Urinary bladder (tissue), 4 donors: ENCODE data around the gene GRIK1. TPM values are rescaled to one million over a fixed set of nuclear protein-coding genes. Genes with fewer than 3 reads are reported as not detected.

Experiments
- DNase-seq: peaks from one replicate; pipeline ENCODE4 v3.0.0-alpha.2; 2015; ENCODE audit errors: extremely low spot score
- H3K27ac ChIP-seq: one replicate; pipeline ENCODE4 v1.5.1; 2013; ENCODE audit warnings: low read depth, mild to moderate bottlenecking, moderate library complexity
- H3K36me3 ChIP-seq: one replicate; pipeline ENCODE4 v1.6.1; 2013; ENCODE audit warnings: mild to moderate bottlenecking, moderate library complexity; ENCODE audit not compliant: insufficient read depth
- H3K4me1 ChIP-seq: one replicate; pipeline ENCODE4 v1.6.1; 2013; ENCODE audit warnings: mild to moderate bottlenecking, moderate library complexity; ENCODE audit not compliant: insufficient read depth
- H3K4me3 ChIP-seq: one replicate; pipeline ENCODE4 v1.5.1; 2013; ENCODE audit warnings: low read depth, low read length
- WGBS: extraction: QIAGEN DNeasy Blood & Tissue Kit; methylation state at CpG from one replicate; pipeline ENCODE4 v1.1.7; 2013; 5-methylcytosine and 5-hydroxymethylcytosine counted together
- polyA plus RNA-seq: library from polyadenylated mRNA; stranded (reverse); fragments of 200-250 nt; gene quantifications from one replicate; pipeline ENCODE4 v1.2.3, GENCODE V29; 2013
- total RNA-seq: library from RNA; depleted of rRNA; stranded (reverse); fragments of >200 nt; gene quantifications from one replicate; pipeline ENCODE4 v1.2.3, GENCODE V29; 2014
- donor health status: healthy with polysubstance abuse.
- donor health status: healthy.

GRIK1 gene
- total and polyA plus RNA-seq, 2 donors = 1.7 to 3.8 TPM

DNA sequence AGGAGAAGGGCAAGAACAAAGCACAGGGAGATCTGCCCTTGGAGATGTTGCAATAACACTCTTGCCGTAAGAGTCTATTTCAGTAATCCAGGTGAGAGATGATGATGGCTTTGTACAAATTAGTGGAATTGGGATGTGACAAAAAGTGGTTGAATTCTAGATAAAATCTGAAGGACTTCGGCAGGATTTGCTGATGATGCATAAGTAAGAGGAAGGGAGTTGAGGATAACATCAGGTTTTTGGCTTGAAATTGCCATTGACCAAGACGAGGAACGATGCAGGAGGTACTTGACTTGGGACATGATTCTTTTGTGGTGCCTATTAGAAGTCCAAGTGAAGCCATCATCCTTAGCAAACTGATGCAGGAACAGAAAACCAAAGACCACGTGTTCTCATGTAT is 238.1 kb downstream of the GRIK1 start:
- Histone ChIP-seq H3K27ac (no peak overlapping the region), H3K36me3 (no peaks in the 10 kb centered on the region), H3K4me1 (no peaks in the 10 kb centered on the region), H3K4me3 (no peak overlapping the region)
- no peak for DNase-seq
- 96% methylated on average over 5 of the region's 5 CpGs for WGBS

DNA sequence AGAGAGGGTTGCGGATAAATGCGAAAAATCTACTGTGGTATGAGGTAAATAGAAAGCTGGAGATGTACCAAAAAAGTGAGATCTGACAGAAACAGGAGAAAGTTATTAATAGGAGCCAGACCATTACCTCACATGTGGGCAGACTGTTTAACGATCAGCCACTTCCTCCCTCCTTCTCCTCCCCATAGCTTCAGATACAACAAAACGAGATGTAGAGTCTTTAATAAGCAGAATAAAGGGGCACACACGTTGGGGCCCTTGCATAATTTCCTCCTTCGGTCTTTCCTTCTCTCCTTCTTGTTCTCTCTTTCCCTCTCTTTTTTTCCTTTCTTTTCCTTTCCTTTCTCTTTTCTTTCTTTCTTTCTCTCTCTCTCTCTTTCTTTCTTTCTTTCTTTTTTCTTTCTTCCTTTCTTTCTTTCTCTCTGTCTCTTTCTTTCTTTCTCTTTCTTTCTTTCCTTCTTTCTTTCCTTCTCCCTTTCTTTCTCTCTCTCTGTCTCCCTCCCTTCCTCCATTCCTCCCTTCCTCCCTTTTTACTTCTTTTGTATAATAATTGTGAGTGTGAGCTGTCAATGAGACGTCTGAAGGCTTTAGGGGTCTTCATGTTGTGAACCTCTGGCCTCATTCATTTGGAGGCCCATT is 242.1 kb downstream of the GRIK1 start:
- no peak overlapping the region for H3K4me3 ChIP-seq

GRCh38 chr21:29696937-29697336 is 242.9 kb downstream of the GRIK1 start:
- Histone ChIP-seq H3K36me3 (no peaks in the 10 kb centered on the region), H3K27ac (no peak overlapping the region), H3K4me3 (no peak overlapping the region), H3K4me1 (no peaks in the 10 kb centered on the region)
- no peak for DNase-seq
- 92% methylated on average over 1 of the region's 1 CpG for WGBS

More for the DNA sequence above, 242.1 kb downstream of the GRIK1 start:
- H3K27ac ChIP-seq = no peak overlapping the region
- no peaks in the 10 kb centered on the region for H3K4me1 ChIP-seq
- WGBS = 55% methylated on average over 7 of the region's 7 CpGs
- H3K36me3 ChIP-seq = no peaks in the 10 kb centered on the region
- DNase-seq = no peak

GRCh38 chr21:29691616-29692491 is 247.9 kb downstream of the GRIK1 start:
- Histone ChIP-seq H3K27ac (no peak overlapping the region), H3K4me3 (no peak overlapping the region), H3K4me1 (no peaks in the 10 kb centered on the region), H3K36me3 (no peaks in the 10 kb centered on the region)
- 81% methylated on average over 5 of the region's 5 CpGs for WGBS
- DNase-seq = no peak

GRCh38 chr21:29689753-29690152 is 250.0 kb downstream of the GRIK1 start:
- H3K36me3 ChIP-seq = no peaks in the 10 kb centered on the region
- H3K27ac ChIP-seq = no peak overlapping the region
- H3K4me3 ChIP-seq = no peak overlapping the region
- no peak for DNase-seq
- 89% methylated on average over 6 of the region's 6 CpGs for WGBS
- H3K4me1 ChIP-seq = no peaks in the 10 kb centered on the region

DNA sequence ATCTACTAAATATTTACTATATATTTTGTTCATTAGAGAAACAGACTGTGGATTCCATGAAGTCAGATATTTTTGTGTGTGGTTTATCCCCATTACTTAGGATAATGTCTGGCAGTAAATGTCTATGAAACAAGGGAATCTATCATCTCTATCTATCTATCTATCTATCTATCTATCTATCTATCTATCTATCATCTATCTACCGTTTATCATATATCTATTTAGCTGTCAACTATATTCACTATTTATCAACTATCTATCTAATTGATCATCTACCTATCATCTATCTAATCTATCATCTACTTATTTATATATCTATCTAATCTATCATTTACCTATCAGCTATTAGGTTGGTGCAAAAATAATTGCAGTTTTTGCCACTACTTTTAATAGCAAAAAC is 255.7 kb downstream of the GRIK1 start:
- WGBS = 90% methylated on average over 1 of the region's 1 CpG
- no peak overlapping the region for H3K4me3 ChIP-seq
- H3K36me3 ChIP-seq = no peaks in the 10 kb centered on the region
- H3K27ac ChIP-seq = no peak overlapping the region
- no peak for DNase-seq
- H3K4me1 ChIP-seq = no peaks in the 10 kb centered on the region

DNA sequence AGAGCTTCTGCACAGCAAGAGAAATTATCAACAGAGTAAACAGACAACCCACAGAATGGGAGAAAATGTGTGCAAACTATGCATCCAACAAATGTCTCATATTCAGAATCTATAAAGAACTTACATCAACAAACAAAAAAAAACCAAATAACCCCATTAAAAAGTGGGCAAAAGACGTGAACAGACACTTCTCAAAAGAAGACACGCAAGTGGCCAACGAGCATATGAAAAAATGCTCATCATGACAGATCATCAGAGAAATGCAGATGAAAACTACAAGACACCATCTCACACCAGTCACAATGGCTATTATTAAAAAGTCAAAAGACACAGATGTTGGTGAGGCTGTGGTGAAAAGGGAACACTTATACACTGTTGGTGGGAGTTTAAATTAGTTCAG is 257.0 kb downstream of the GRIK1 start:
- no peak for DNase-seq
- 89% methylated on average over 3 of the region's 3 CpGs for WGBS
- no peak overlapping the region for H3K27ac ChIP-seq

DNA sequence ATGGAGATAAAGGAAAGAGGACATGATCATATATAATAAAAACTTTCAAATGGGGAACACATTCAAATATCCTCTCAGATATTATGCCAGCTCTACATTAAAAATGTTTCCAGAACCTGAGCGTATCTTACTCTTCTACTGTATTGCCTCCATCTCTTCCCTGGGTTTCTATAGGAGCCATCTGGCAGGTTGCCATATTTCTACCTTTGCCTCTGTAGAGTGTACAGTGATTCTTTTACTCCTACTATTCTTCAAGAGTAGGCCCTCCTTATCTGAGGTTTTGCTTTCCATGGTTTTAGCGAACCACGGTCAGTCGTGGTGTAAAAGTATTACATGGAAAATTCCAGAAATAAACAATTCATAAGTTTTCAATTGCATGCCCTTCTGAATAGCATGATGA is 259.5 kb downstream of the GRIK1 start:
- Histone ChIP-seq H3K27ac (no peak overlapping the region), H3K4me3 (no peak overlapping the region), H3K4me1 (no peaks in the 10 kb centered on the region), H3K36me3 (no peaks in the 10 kb centered on the region)
- DNase-seq = no peak
- WGBS = 90% methylated on average over 4 of the region's 4 CpGs

More for the DNA sequence above, 257.0 kb downstream of the GRIK1 start:
- H3K4me1 ChIP-seq = no peaks in the 10 kb centered on the region
- no peak overlapping the region for H3K4me3 ChIP-seq
- H3K36me3 ChIP-seq = no peaks in the 10 kb centered on the region

DNA sequence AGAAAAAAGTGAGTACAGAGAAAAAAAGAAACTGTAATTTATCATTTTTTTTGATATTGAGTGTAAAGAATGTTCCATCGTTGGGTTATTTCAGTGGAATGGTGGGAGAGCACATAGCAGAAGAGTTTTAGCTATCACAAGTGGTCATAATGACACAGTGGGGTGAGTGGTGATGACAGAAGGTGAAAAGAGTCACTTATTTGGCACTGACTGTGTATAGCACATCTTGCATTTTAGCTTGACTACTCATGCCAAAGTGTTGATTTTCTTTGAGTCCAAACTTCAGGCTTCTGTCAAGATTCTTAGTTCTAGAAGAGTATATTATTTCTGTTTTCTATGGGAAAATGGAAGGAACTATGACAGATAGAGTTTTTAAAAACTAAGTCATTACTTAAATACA is 261.2 kb downstream of the GRIK1 start:
- 82% methylated on average over 1 of the region's 1 CpG for WGBS
- no peaks in the 10 kb centered on the region for H3K36me3 ChIP-seq
- no peak overlapping the region for H3K27ac ChIP-seq
- no peak overlapping the region for H3K4me3 ChIP-seq
- no peaks in the 10 kb centered on the region for H3K4me1 ChIP-seq
- no peak for DNase-seq

GRCh38 chr21:29677326-29677725 is 262.5 kb downstream of the GRIK1 start:
- WGBS = 91% methylated on average over 4 of the region's 4 CpGs
- H3K4me1 ChIP-seq = no peaks in the 10 kb centered on the region
- no peak overlapping the region for H3K4me3 ChIP-seq
- no peaks in the 10 kb centered on the region for H3K36me3 ChIP-seq
- no peak overlapping the region for H3K27ac ChIP-seq
- DNase-seq = no peak

GRCh38 chr21:29676395-29676794 is 263.4 kb downstream of the GRIK1 start:
- Histone ChIP-seq H3K4me1 (no peaks in the 10 kb centered on the region), H3K4me3 (no peak overlapping the region), H3K36me3 (no peaks in the 10 kb centered on the region), H3K27ac (no peak overlapping the region)
- no peak for DNase-seq
- WGBS = 67% methylated on average over 4 of the region's 4 CpGs

DNA sequence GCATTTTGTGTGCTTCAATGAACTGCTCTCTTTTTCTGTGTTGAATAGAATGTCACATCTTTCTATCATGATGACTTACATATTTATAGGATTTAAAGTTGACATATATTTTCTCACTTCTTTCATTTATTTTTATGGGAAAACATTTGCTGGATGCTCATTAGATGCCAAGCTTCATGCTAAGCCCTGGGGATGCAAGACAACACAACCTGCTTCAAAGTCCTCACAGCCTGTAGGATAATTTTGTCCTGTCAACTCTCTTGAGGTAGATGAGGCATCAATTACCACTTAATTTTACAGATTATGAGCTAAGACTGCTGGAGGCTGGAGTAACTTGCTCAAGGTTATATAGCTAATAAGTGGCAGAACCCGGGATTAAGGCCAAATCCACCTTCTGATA is 264.3 kb downstream of the GRIK1 start:
- DNase-seq = no peak
- WGBS = 85% methylated on average over 1 of the region's 1 CpG
- H3K4me1 ChIP-seq = no peaks in the 10 kb centered on the region
- H3K4me3 ChIP-seq = no peak overlapping the region
- H3K36me3 ChIP-seq = no peaks in the 10 kb centered on the region
- H3K27ac ChIP-seq = no peak overlapping the region

DNA sequence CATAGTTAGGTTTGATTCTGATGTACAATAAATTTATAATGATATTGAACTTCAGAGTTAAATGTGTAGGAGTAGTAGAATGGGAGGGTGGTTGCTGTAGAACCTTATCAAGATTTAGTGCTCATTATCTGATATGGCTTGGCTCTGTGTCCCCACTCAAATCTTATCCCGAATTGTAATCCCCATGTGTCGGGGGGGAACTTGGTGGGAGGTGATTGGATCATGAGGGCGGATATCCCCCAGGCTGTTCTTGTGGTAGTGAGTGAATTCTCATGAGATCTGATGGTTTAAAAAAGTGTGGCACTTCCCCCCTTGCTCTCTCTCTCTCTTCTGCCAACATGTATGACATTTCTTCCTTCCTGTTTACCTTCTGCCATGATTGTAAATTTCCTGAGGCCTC is 265.5 kb downstream of the GRIK1 start:
- Histone ChIP-seq H3K4me1 (no peaks in the 10 kb centered on the region), H3K27ac (no peak overlapping the region), H3K36me3 (no peaks in the 10 kb centered on the region), H3K4me3 (no peak overlapping the region)
- 63% methylated on average over 3 of the region's 3 CpGs for WGBS
- no peak for DNase-seq

- Histone ChIP-seq H3K4me3 (no peak overlapping the region), H3K27ac (no peak overlapping the region), H3K4me1 (no peaks in the 10 kb centered on the region), H3K36me3 (no peaks in the 10 kb centered on the region)
- no peak for DNase-seq
- 67% methylated on average over 6 of the region's 6 CpGs for WGBS
Measured at GRCh38 chr21:29673096-29673610, 266.6 kb downstream of the GRIK1 start.
